Measurements from ENCODE around the gene TOP1.

TOP1 gene

DNA sequence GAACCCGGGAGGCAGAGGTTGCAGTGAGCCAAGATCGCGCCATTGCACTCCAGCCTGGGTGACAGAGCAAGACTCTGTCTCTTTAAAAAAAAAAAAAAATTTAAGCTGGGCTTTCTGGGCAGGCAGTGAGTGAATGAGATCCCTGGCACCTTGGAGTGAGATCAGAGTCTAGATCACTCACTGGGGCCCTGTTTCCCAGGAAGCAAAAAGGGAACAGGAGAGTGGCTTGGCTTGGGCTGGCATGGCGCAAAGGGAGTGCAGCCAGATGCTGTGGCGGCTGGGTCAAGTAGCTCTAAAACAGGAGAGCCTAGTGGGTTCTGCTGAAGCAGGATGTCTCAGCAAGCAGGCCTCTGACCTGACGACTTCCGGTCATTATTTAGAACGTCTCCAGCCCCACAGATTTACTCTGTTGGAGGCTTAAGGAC, 119.2 kb downstream of the TOP1 start:
- DNase-seq (ENCODE audit: low read depth): no peak

DNA sequence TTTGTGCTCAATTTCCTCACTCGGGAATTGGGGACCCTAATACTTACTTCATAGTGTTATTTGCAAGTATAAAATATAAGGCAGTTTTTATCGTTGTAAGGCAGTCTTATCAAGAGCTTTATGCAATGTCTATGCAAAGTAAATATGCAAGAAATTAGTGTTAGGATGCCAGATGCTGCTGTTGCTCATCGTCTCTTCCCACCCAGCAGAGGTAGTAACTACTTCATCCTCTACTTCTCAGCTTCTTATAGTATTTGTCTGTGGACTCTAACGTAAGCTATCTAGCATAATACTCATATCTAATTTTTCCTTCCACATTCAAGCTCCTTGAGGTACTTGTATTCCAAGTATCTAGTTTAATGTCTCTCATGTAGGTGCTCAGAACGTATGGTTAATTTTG, 120.3 kb downstream of the TOP1 start:
- DNase-seq (ENCODE audit: low read depth): no peak

DNA sequence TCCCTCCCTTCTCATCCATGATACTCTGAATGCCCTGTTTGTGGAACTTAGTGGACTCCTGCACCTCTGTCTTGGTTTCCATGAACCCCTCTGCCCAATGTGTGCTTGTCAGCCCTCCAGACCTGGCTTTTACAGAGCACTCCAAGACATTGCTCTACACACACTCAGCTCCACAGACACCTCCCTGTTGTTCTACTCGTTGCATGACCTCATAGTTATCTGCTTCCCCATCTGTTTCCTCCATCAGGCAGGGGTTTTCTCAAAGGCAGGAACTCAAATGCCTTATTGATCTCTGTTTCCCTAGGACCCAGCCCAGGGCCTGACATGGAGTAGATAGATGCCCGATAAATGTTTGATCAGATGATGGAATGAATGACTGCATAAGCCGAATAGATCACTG, 122.0 kb downstream of the TOP1 start:
- DNase-seq (ENCODE audit: low read depth): no peak

DNA sequence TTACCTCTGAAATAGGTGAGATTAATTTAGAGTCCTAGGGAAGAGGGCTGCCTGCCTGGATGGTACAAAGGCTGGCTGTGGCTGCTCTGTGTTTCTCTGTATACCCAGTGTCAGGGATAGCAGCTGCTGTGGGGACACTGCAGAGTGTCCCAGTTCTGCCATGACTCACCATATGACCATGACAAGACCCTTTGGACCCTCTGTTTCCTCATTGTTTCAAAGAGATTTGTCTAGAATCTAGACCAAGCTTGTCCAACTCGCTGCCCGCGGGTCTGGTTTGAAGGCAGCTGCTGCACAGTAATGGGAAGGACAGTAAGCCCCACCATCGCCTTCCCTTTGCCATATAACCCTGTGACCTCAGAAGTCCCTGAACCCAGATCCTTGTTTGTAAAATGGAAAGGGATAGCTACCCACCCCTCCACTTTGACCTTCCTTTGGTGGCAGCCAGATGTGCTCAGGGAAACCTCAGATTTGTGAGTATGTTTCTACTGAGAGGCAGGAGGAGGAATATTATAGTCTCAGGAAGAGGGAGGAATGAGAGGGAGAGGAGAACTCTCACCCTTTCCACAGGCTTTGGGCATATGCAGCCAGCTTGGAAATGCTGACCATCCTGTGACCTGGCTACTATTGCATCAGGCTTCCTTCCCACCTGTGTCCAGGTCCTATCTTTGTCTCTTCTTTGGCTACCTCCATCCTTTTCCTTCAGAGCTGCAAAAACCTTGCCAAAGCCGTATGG, 122.7 kb downstream of the TOP1 start:
- DNase-seq (ENCODE audit: low read depth): no peak

DNA sequence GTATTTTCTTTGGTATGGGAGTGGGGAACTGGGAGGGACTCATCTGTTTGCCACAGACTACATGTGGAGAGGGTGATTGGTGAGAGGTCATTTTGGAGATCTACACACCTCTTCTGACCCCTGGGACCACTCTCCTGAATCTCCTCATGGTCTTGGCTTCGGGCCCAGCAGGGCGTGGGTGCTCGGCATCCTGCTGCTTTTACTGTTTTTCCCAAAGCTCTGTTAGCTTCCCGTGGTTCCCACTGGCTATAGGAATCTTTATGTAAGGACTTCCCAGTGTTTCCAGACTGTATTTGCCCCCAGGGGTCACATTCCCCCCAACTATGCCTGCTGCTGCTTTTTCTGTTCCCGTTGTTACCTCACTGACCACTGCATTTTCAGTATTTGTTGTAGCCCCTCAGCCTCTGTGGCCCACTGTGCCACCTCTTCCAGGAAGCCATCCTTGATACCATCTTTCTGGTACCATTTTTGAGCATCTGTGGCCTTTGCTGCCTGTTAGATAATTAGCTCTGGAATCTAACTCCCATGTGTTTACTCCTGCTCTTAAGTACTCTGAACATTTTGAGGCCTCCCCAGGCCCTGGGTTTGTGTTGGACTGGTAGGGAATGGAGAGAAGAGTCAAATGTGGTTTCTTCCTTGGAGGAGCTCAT, 123.6 kb downstream of the TOP1 start:
- no peak for DNase-seq (ENCODE audit: low read depth)

- DNase-seq (ENCODE audit: low read depth): no peak
Measured at GRCh38 chr20:41154436-41155176, 126.0 kb downstream of the TOP1 start.

DNA sequence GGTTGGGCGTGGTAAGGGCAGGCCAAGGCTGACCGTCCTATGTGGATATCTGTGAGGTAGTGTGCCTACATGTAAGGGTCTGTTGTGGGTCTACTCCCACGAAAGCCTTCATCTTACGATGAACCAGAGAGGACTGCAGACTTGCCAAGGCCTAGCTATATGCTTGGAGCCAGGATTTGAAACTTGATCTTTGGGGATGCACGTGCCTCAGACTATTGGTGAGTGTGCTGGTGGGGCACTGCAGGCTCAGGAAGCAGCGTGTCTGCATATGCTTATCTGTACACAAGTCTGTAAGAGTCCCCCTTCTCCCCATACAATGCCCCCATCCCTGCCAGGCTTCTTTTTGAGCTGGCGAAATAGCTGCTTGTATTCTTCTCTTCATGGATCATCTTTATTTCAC, 126.6 kb downstream of the TOP1 start:
- DNase-seq (ENCODE audit: low read depth): no peak

- DNase-seq (ENCODE audit: low read depth): no peak
Measured at GRCh38 chr20:41158082-41158625, 129.5 kb downstream of the TOP1 start.

DNA sequence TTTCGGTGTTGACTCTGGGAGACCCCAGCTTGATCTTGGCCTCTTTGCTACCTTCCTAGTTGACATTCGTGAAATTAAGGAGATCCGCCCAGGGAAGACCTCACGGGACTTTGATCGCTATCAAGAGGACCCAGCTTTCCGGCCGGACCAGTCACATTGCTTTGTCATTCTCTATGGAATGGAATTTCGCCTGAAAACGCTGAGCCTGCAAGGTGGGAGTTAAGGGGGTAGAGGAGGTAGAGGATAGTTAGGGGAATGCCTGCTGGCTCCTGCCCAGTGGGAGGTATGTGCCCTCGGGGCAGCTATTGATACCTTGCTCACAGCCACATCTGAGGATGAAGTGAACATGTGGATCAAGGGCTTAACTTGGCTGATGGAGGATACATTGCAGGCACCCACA, 130.9 kb downstream of the TOP1 start:
- no peak for DNase-seq (ENCODE audit: low read depth)

DNA sequence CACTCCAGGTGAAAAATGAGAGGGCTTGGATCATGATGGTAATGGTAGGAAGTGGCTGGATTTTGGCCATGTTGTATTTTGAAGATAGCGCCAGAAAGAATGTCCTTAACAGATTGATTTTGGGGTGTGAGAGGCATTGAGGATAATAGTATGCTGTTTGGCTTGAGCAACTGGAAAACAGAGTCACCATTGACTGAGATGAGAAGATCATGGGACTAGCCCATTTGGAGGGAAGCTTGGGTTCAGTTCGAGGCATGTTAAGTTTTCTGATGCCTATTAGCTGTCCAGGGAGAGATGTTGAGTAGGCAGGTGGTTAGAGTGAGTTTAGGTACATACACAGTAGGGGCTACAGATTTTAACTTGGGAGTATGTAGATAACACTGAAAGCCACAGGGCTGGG, 132.1 kb downstream of the TOP1 start:
- DNase-seq (ENCODE audit: low read depth): no peak

GRCh38 chr20:41161886-41162285, 133.3 kb downstream of the TOP1 start:
- DNase-seq (ENCODE audit: low read depth): no peak

GRCh38 chr20:41162396-41162795, 133.8 kb downstream of the TOP1 start:
- DNase-seq (ENCODE audit: low read depth): no peak

- no peak for DNase-seq (ENCODE audit: low read depth)
Measured at GRCh38 chr20:41163821-41164220, 135.2 kb downstream of the TOP1 start.

- no peak for DNase-seq (ENCODE audit: low read depth)
Measured at GRCh38 chr20:41165001-41165882, 136.6 kb downstream of the TOP1 start.

DNA sequence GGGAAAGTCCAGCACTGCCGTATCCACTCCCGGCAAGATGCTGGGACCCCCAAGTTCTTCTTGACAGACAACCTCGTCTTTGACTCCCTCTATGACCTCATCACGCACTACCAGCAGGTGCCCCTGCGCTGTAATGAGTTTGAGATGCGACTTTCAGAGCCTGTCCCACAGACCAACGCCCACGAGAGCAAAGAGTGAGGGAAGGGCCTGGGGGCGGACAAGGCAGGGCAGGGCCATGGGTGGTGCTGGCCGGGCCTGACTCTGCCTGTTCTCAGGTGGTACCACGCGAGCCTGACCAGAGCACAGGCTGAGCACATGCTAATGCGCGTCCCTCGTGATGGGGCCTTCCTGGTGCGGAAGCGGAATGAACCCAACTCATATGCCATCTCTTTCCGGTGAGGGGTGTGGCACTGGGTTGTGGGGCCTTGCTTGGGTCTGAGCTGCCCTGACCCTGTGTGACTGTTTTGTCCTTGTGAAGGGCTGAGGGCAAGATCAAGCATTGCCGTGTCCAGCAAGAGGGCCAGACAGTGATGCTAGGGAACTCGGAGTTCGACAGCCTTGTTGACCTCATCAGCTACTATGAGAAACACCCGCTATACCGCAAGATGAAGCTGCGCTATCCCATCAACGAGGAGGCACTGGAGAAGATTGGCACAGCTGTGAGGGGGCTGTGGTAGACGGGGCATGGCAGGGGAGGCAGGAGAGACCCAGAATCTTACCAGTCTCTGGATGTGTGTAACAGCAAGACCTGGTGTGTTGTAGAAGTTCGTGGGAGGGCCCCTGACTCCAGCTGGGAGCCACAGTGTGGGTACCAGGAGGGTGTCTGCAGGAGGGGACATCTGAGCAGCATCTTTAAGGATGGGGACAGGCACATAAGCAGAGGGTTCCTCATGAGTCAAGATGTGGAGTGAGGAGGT, 137.8 kb downstream of the TOP1 start:
- no peak for DNase-seq (ENCODE audit: low read depth)

GRCh38 chr20:41167118-41167470, 138.5 kb downstream of the TOP1 start:
- no peak for DNase-seq (ENCODE audit: low read depth)

DNA sequence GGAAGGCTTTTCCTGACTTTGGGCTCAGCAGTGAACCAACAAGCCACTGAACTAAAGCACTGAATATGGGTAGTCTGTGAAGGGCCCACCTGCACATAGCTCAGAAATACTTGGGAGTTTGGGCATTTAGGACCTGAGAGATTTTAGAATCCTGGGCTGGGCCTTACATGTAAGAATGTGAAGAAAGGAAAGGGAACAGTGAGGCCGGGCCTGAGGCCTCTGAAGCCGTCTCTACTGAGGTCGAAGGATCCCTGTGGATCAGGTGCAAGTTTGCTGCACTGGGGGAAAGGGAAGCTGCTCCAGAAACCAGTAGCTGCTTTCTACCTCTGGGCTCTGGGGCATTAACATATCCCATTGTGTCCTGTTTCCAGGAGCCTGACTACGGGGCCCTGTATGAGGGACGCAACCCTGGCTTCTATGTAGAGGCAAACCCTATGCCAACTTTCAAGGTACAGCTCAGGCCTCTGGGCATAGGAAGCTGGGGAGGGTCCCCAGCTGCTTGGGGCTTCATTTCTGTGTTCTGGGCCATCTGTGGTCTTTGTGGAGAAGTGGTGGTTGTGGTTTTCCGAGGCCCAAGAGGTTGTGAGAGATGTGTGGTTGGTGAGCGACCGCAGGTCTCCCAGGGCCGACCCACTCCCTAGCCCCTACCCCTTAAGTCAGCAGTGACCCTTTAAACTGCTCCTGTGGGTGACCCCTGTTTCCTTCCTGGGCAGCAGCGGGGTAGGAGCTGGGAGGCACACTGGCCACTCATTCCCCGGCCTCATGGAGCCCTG, 139.0 kb downstream of the TOP1 start:
- no peak for DNase-seq (ENCODE audit: low read depth)

- no peak for DNase-seq (ENCODE audit: low read depth)
Measured at GRCh38 chr20:41168281-41169161, 139.9 kb downstream of the TOP1 start.

GRCh38 chr20:41169162-41169690, 140.6 kb downstream of the TOP1 start:
- DNase-seq (ENCODE audit: low read depth): no peak

Data from activated gamma-delta T cell treated with anti-CD3 and anti-CD28 coated beads, Interleukin-2, amount 50 U/mL, for 16 hours (primary cell).